A549 (cell line): ENCODE data around the gene NEUROD6.

Experiments
- EP300 ChIP-seq, 2 experiments: fragments of >200 bp; sonication (Bioruptor Twin); formaldehyde crosslinking; IDR thresholded peaks; 2 replicates in 1 of 2; 3 replicates in 1 of 2; pipeline ENCODE4 v1.6.1; 2016 to 2017
- JUN ChIP-seq, 2 experiments: fragments of >200 bp; sonication (Bioruptor Twin); formaldehyde crosslinking; IDR thresholded peaks; 2 replicates in 1 of 2; 3 replicates in 1 of 2; pipeline ENCODE4 v1.6.1; 2016 to 2017
- KDM5A ChIP-seq: fragments of 200-600 bp; sonication (generic); IDR thresholded peaks from 2 replicates; pipeline ENCODE4 v1.6.1; 2016; ENCODE audit warnings: antibody characterized with exemption, mild to moderate bottlenecking
- MAZ ChIP-seq: fragments of 150-350 bp; IDR thresholded peaks from 2 replicates; pipeline ENCODE4 v1.6.1; 2014; ENCODE audit warnings: antibody characterized with exemption, low read depth, low read length, borderline replicate concordance
- POLR2A ChIP-seq: IDR thresholded peaks from 2 replicates; pipeline ENCODE4 v1.6.1; 2012; ENCODE audit warnings: mild to moderate bottlenecking, low read length
- RAD21 ChIP-seq, 2 experiments: fragments of >200 bp in 1 of 2; sonication (Bioruptor Twin) in 1 of 2; formaldehyde crosslinking in 1 of 2; IDR thresholded peaks in 1 of 2; conservative IDR thresholded peaks in 1 of 2; 2 replicates in 1 of 2; 3 replicates in 1 of 2; pipeline ENCODE4 v1.6.1; 2012 to 2018; ENCODE audit warnings: inconsistent platforms in 1 of 2
- TP53 ChIP-seq: fragments of 250-450 bp; sonication (Bioruptor Pico); IDR thresholded peaks from 2 replicates; pipeline ENCODE4 v1.5.0; 2021; ENCODE audit warnings: mild to moderate bottlenecking, moderate library complexity
- TF ChIP-seq, protein P1 (sequence below): fragments of >200 bp; sonication (Bioruptor Twin); formaldehyde crosslinking; IDR thresholded peaks from 3 replicates; pipeline ENCODE4 v1.5.1; 2016
- TF ChIP-seq, protein P2 (sequence below): fragments of 200-600 bp; sonication (generic); IDR thresholded peaks from 2 replicates; pipeline ENCODE4 v1.6.1; 2016; ENCODE audit warnings: antibody characterized with exemption, mild to moderate bottlenecking, moderate library complexity

DNA sequence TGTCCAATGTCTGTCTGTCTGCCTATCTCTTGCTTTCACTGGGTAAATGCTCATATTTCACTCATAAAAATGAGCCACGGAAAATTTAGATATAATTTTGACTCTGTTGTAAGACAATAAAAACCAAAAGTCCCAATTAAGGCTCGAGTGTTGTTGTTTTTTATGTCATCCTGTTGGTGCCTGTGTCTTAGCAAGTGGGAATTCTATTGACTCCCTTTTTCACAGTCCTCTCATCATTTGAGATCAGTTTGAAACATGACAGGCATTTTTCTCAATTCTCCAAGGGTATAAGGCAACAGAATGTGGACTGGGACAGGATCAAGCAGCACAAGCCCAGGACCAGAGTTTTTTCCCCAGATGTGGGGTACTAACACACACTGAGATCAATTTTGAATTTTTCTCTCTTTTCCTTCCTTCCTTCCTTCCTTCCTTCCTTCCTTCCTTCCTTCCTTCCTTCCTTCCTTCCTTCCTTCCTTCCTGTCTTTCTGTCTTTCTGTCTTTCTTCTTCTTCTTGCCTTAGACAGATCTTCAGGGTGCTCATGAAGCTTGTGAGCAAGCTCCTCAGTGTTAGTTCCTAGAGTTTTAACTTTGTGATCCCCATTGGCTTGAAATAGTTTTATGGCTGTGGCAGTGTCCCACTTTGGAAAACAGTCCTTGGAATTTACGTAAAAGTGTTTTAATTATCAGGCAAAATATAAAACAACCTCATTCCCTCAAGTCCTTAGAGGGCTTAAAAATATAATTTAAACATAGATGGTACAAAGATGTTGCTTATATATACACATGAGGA, 3.2 kb upstream of the NEUROD6 start:
- TF ChIP-seq, protein P1, sequence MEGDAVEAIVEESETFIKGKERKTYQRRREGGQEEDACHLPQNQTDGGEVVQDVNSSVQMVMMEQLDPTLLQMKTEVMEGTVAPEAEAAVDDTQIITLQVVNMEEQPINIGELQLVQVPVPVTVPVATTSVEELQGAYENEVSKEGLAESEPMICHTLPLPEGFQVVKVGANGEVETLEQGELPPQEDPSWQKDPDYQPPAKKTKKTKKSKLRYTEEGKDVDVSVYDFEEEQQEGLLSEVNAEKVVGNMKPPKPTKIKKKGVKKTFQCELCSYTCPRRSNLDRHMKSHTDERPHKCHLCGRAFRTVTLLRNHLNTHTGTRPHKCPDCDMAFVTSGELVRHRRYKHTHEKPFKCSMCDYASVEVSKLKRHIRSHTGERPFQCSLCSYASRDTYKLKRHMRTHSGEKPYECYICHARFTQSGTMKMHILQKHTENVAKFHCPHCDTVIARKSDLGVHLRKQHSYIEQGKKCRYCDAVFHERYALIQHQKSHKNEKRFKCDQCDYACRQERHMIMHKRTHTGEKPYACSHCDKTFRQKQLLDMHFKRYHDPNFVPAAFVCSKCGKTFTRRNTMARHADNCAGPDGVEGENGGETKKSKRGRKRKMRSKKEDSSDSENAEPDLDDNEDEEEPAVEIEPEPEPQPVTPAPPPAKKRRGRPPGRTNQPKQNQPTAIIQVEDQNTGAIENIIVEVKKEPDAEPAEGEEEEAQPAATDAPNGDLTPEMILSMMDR = no peak
- TF ChIP-seq, protein P2, sequence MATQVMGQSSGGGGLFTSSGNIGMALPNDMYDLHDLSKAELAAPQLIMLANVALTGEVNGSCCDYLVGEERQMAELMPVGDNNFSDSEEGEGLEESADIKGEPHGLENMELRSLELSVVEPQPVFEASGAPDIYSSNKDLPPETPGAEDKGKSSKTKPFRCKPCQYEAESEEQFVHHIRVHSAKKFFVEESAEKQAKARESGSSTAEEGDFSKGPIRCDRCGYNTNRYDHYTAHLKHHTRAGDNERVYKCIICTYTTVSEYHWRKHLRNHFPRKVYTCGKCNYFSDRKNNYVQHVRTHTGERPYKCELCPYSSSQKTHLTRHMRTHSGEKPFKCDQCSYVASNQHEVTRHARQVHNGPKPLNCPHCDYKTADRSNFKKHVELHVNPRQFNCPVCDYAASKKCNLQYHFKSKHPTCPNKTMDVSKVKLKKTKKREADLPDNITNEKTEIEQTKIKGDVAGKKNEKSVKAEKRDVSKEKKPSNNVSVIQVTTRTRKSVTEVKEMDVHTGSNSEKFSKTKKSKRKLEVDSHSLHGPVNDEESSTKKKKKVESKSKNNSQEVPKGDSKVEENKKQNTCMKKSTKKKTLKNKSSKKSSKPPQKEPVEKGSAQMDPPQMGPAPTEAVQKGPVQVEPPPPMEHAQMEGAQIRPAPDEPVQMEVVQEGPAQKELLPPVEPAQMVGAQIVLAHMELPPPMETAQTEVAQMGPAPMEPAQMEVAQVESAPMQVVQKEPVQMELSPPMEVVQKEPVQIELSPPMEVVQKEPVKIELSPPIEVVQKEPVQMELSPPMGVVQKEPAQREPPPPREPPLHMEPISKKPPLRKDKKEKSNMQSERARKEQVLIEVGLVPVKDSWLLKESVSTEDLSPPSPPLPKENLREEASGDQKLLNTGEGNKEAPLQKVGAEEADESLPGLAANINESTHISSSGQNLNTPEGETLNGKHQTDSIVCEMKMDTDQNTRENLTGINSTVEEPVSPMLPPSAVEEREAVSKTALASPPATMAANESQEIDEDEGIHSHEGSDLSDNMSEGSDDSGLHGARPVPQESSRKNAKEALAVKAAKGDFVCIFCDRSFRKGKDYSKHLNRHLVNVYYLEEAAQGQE = no peak
- no peak for TF ChIP-seq JUN (IDR thresholded peaks at IDR 0.05)
- TF ChIP-seq RAD21 (conservative IDR thresholded peaks at IDR 0.05 in 1 of 2, IDR thresholded peaks at IDR 0.05 in 1 of 2) = no peak
- no peak for TF ChIP-seq KDM5A
- no peak for TF ChIP-seq MAZ
- TF ChIP-seq EP300 (IDR thresholded peaks at IDR 0.05) = no peak
- no peak for TF ChIP-seq POLR2A
- no peak for TF ChIP-seq TP53 (CRISPR knock-in tag)
